Body of pancreas (tissue), 4 donors: Measurements from ENCODE around the gene SLC50A1.

Experiments used
- POLR2A ChIP-seq, 3 donors: fragments of 450-650 bp; IDR thresholded peaks; one replicate each; pipeline ENCODE4 v1.6.1; 2016; ENCODE audit warnings: antibody characterized with exemption in 3 of 3, mild to moderate bottlenecking in 2 of 3
- TF ChIP-seq, protein P1 (sequence below), 7 experiments: fragments of 450-650 bp in 4 of 7; fragments of 200-600 bp in 3 of 7; sonication (generic) in 3 of 7; IDR thresholded peaks; one replicate each; pipeline ENCODE4 v1.5.1; 2016 to 2019; ENCODE audit warnings: antibody characterized with exemption in 7 of 7

DNA sequence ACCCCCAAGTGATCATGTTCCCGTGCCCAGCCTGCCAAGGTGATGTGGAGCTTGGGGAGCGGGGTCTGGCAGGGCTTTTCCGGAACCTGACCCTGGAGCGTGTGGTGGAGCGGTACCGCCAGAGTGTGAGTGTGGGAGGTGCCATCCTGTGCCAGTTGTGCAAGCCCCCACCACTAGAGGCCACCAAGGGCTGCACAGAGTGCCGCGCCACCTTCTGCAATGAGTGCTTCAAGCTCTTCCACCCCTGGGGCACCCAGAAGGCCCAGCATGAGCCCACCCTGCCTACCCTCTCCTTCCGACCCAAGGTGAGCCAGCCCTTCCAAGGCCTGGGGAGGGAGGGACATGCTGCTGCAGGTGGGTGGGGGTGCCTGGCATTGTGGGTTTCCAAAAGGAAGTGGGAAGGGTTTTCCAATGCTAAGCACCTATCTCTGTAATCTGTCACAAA, 40.3 kb downstream of the SLC50A1 start:
- TF ChIP-seq, protein P1, sequence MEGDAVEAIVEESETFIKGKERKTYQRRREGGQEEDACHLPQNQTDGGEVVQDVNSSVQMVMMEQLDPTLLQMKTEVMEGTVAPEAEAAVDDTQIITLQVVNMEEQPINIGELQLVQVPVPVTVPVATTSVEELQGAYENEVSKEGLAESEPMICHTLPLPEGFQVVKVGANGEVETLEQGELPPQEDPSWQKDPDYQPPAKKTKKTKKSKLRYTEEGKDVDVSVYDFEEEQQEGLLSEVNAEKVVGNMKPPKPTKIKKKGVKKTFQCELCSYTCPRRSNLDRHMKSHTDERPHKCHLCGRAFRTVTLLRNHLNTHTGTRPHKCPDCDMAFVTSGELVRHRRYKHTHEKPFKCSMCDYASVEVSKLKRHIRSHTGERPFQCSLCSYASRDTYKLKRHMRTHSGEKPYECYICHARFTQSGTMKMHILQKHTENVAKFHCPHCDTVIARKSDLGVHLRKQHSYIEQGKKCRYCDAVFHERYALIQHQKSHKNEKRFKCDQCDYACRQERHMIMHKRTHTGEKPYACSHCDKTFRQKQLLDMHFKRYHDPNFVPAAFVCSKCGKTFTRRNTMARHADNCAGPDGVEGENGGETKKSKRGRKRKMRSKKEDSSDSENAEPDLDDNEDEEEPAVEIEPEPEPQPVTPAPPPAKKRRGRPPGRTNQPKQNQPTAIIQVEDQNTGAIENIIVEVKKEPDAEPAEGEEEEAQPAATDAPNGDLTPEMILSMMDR (IDR thresholded peaks at IDR 0.05), result peak in 1 of 7 experiments; percentile 12
- TF ChIP-seq POLR2A (IDR thresholded peaks at IDR 0.05), result no peak
